A172 (cell line): ENCODE results near the gene SAYSD1. TPM values are rescaled to one million over a fixed set of nuclear protein-coding genes. Genes with fewer than 3 reads are reported as not detected.

Experiments used
- DNase-seq: peaks from one replicate; pipeline ENCODE4 v3.0.0-alpha.2; 2015; ENCODE audit warnings: low spot score
- total RNA-seq: library from RNA; depleted of rRNA; stranded (reverse); fragments of >200 nt; shearing (Covaris generic); gene quantifications from 2 replicates; pipeline ENCODE4 v1.2.3, GENCODE V29; 2014

SAYSD1 gene
- total RNA-seq, 1 experiment from 2014 or later, result 7.4 TPM

DNA sequence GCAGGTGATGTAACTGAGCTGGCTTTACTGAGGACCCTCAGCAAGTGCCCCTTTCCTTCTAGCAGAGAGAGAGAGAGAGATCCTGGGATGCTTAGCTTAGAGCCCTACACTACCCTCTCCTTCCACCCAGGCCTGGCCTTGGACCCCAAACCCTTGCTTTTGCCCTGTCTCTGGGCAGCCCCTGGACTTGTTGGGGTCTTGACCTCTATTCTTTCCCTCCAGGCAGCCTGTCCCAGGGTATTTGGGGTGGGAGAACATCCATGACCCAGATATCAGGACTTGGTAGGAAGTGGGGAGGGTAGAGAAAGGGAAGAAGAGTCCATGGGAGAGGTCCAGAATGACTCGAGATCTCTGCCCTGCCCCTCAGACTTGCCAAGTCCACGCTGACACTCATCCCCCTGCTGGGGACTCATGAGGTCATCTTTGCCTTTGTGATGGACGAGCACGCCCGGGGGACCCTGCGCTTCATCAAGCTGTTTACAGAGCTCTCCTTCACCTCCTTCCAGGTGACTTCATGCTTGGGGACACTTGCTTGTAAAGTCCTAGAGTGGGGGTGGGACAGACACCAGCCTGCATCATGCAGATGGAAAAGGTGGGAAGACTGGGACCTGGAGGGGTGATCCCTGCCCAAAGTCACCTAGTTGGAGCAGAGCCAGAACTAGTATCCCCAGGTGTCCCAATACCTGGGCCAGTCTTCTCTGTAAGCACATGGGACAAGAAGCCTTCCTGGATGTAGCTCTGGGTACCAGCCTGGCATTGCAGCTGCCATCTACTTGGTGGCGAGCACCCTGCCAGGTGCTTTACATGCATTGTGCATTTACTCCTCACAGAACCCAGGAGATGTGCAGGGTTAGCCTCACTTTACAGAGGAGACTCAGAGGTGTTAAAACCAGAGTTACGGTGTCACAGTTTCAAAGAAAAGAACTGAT is 35.5 kb downstream of the SAYSD1 start:
- DNase-seq, result no peak

DNA sequence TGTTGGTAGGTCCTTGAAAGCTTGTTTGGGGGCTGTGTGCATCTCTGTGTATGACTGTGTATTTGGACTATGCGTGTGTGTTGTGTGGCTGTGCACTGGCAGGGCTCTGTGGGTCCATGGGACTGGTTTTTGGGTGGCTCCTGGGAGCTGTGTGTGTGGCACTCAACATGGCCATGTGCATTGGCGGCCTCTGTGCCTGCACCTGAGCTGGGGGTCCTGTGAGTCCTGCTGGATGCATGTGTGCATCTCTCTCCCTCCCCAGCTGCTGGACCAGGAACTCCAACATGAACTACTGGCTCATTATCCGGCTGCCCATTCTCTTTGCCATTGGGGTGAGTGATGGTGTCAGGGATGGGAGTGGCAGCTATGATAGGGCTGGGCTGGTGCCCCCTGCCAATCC is 36.3 kb downstream of the SAYSD1 start:
- no peak for DNase-seq

DNA sequence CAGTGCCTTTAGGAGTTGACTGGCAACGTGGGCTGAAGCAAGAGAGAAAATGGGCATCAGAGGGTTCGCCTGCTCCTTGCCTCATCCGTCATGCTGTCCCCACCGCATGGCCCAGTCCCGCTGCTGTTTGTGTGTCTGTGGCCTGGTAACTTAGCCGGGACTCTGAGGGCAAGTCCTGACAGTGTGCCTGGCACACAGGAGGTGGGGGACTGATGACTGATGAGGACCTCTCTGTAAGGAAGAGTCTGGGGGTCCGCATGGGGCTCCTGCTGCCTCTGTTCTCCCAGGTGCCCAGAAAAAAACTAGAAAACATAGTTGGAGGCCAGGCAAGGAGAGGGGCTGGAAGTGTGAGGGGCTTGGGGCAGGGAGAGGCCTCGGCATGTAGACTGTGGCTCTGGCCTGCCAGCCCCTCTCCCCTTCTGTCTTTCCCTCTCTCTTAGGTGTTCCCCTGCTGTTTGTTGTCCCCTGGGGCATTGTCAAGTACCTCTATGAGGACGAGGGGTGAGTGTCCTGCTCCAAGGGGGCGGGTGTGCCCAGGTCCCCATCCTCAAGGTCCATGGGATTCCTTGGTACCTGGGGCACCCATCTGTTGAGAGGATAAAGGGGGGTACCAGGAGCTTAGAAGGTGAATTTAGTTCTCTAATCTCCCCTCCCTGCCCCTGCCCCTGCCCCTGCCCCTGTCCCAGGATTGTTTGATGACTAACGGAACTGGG is 36.9 kb downstream of the SAYSD1 start:
- DNase-seq, result no peak

DNA sequence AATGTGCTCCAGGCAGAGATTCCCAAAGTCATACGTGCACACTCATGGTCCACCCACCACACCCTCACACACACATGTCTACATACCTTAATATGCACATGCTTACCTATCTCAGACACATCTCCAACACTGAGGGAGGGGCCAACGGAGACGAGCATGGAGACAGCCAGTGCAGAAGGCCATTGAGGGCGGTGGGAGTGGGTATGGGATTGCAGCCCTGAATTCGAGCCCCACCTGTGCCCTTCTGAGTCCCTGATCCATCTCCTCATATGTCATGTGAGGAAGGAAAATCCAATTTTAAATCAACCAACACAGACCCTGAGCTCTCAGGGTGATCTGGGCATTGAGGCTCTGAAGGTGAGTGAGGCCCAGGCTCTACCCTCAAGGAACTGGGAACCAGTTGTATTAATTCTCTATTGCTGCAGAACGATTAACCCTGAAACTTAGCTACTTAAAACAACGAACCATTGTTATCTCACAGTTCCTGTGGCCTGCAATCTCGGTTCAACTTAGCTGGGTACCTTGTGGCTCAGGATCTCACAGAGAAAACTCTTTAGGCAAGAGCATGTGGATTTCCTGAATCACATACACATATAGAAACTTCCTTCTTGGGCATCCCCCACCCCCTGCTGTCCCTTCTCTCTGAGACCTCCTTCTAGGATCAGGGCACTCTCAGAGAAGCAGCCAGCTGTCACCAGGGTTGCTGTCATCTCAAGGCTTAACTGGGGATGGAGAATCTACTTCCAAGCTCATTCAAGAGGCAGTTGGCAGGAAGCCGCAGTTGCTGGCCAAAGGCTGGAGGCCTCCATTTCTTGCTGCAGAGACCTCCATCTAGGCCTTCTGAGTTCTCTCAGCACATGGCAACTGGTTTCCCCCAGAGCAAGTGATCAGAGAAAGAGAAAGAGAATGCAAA is 38.1 kb downstream of the SAYSD1 start:
- DNase-seq, result no peak

DNA sequence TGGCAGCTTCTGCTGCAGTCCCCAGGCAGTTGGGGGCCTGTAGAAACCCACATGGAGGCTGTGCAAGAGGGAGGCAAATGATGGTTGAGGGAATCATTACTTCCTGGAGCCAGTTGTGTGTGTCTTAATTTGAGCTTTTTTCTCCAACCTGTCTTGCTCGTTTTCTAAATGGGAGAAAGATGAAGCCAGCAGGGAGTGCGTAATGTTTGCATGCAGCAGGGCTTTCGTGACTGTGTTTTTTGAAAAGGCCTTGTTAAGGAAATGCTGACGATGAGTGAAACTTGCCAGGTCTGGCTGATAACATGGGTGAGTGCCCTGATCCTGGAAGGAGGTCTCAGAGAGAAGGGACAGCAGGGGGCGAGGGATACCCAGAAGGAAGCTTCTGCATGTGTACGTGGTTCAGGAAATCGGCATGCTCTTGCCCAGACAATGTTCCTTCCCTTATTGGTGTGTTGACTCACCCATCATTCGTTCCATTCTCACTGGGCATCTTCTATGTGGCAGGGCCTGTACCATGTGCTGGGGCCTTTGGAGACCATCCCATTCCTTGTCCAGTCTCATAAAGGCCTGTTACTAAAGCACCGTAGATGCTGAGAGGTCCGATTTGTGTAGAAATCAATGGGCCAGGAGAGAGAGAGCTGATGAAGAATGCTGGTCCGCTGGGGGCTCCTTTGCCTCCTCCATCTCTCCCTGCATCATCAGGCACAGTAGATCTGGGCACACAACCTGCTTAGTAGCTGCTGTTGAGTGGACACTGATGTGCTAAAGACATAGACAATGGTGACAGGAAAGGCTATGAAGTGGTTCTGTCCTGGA is 39.0 kb downstream of the SAYSD1 start:
- DNase-seq, result no peak

DNA sequence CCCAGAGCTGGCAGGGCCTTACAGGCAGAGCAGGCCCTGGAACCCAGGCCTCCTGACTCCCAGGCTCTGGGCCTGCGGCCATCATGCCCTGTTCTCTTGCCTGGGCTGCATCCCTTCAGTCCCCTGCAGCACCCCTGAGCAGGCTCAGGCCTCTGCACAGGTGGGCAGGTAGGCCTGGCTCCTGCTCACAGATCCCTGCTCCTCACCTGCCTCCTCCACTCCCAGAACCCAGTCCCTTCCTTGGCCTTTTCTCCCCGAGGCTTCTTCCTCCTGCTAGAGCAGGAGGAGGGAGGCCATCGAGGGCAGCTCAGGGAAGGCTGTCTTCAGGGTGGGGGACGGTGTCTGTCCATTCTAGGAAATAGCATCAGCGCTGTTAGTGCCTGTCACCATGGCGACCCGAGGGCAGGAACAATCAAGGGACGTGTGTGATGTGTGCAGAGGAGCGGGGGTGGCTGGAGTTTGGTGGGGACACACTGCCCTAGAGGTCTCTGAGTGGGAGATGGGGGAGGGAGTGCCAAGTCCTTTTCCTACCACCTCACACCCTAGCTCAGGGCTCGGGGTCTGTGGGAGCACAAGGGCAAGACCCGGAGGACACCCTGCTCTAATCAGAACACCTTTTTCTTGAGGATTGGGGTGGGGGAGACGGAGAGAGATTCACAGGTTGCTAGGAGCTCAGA is 39.8 kb downstream of the SAYSD1 start:
- no peak for DNase-seq

DNA sequence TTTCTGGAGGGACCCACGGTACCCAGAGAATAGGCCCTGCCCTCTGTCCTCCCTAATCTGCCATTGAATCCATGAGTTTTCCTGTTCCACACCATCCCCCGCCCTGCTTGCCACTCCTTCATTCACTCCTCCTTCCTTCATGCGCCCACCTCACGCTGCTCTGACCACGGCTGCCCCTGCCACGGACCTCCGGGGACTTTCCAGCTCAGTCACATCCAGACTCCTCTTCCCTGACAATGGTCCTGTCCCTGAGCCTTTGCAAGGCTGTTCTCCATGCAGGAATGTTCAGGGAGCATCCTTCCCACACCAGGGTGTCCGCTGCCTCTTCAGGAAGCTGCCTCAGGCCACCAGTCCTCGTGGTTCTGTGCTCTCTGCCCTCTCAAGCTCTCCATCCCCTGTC is 40.5 kb downstream of the SAYSD1 start:
- DNase-seq, result no peak

DNA sequence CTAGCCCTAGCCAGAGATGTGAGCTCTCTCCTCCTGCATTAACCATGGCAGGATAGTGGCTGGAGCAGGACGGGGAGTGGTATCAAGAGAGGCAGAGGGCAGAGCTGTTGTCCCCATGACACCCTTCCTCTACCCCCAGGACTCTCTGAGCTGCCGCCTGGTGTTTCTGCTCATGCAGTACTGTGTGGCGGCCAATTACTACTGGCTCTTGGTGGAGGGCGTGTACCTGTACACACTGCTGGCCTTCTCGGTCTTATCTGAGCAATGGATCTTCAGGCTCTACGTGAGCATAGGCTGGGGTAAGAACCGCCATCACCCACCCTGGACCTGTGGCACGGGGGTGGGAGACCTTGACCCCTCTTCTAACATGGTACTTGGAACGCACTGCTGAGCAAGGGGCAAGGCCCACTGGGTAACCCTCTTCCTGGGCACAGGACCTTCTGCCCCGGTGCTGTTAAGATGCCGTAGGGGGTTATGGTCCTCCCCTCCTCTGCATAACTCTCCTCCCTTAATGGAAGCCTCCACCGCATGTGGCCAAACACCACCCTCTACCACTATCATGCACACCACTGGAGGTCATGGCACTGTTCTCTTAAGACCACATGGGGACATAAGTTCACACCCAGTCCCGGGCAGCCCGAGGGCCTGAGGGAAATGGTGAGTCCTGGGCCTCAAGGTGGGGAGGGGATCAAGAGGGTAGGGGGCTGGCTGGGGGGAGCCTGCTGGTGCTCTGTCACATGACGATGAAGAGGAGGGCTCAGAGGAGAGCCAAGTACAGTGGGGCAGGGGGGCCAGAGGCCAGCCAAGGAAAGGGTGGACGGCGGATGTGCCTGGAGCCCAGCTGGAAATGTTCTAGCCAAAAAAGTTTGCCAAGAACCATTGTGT is 41.3 kb downstream of the SAYSD1 start:
- DNase-seq, result no peak

DNA sequence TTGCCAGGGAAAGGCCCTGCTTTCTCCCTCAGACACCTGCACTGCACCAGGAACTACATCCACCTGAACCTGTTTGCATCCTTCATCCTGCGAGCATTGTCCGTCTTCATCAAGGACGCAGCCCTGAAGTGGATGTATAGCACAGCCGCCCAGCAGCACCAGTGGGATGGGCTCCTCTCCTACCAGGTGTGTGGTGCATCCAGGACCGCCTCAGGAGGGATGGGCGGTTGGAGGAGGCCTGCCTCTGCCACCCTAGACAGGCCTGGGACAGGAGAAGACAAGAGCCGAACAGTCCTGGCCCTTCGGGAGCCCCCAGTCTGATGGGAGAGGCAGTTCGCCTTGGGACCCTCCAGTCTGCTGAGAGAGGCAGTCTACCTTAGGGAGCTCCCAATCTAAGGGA is 42.2 kb downstream of the SAYSD1 start:
- DNase-seq, result no peak

DNA sequence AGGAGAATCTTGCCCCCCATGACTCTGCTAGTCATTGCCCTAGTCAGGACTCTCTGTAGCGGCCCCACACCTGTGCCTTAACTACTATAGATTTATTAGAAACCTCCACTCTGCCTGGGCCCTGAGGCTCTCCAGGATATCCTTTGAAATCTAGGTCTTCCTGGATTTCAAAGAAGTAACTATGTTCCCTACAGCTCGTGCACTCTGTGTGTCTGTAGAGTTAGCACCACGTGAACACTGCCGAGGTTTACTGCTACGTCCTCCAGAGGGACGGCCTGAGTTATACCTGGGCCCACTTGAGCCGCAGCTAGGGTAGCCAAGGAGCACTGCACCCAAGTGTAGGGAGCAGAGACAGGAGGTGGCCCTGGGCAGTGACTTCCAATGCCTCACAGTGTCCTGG is 46.6 kb downstream of the SAYSD1 start:
- no peak for DNase-seq

DNA sequence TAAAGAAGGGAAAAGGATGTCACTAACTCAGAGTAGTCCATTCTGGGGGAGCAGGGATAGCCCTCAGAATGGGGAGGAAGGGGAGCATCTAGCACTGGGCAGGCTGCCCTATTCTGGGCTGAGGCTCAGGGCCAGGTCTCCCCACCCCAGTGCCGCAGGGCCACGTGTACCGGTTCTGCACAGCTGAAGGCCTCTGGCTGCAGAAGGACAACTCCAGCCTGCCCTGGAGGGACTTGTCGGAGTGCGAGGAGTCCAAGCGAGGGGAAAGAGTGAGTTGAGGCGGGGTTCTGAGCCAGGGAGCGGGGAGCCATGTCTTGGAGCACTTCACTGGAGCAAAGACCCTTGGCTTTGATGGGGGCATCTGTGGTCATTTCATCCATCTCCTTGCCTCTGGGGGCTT is 49.4 kb downstream of the SAYSD1 start:
- DNase-seq, result no peak

DNA sequence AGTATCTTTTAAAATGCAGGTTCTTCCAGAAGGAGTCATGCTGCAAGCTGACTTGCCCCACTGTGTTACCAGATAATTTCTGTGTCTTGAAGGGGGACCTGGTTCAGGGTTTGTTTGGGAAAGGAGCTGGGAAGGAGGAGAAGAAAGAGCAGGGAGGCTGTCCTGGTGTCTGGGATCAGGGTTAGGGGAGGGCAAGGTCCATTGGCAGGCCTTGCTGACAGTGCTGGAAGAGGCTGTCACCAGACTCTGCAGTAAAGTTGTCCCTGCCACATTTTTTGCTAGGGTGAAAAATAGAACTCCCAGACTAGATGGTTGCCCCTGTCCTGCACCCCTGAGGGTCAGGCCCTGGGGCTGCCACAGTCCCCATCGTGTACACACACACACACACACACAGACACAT is 51.5 kb downstream of the SAYSD1 start:
- no peak for DNase-seq

DNA sequence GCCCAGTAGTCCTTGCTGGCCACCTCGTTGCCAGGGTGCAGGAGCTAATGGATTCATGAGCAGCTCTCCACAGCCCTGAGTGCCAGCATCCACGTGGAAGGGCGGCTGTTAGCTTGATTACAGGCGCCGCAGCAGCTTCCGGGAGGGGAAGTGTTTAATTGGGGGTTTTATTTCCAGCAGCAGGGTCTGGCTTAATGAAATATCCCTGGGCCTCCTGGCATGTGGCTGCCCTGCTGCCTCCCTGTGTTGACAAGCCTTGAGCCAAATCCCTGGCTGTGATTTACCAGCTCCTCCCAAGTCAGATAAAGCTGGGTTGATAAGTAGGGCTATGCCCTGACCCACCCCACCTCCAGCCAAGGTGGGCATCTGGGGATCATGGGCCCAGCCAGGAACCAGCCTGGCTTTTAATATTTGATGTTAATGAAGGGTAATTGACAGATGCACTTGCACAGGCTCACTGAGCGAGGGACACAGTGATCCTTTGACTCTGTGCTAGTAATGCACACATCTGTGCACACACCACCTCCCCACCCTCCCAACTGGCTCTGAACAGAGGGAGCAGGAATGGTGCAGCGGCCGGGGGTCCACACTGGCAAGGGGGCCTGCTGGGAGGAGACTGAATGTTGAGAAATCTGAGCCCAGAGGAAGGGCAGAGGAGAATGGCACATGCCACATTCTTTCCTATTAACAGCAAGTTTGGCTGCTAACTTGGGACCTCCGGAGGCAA is 52.8 kb downstream of the SAYSD1 start:
- DNase-seq, result no peak

DNA sequence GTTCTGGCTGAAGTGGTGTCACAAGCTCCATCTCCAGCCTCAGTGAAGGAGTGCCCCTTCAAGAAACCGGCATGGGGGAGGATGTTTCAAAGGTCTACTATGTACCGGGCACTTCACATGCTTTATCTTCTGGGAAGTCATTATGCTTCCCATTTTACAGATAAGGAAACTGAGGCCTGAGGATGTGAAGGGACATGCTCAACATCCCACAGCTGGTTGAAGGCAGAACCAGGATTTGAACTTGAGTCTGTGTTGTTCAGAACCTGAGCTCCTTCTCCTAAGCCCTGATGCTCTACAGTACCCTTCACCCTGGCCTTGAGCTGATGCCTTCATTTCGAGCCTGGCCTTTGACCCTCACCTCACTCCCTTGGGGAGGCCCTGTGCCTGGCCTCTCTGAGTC is 53.4 kb downstream of the SAYSD1 start:
- DNase-seq, result no peak

DNA sequence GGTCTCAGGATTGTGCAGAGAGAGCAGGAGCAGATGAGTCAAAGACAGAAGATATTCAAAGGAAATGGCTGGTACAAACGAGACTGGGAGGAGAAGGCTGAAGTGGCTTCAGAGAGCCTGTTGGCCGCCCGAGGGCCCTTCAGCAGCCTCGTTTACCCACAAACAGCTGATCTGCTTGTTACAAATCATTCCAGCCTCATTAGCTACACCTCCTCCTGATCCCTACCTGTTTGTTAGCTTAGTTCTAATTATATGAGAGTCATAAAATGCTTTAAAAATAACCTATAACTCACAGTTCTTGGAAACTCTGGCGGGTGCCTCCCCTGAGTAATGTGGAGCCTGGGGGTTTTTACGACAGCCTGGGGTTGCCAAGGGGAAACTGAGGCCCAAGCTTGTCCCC is 53.8 kb downstream of the SAYSD1 start:
- DNase-seq, result no peak

DNA sequence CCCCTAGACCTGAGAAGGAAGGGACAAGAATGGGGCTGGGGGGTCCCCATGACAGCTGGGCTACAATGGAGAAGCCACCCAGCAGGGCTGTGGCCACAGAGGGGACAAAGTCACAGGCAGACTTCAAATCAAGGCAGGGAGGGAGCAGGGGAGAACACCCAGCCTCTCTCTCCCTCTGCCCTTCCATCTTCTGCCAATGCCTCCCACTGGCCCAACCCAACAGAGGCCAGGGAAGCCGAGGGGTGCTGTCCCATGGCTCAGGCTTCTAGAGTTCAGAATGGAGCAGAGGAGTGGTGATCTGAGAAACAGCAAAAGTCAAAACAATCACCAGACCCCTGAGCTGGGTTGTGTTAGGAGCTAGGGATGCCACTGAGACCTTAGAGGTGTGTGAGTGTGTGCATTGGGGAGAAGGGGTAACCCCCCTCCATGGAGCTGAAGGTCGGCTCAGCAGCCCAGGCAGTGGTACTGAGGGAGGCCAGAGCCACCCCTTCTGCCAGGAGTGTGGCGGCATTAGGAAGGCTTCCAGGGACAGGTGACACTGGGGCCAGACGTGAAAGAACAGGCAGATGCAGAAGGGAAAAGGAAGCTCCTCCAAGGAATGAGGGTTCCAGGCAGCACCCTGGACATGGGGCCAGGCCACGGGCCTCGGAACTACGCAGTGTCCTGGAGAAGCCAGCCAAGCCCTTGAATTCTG is 54.4 kb downstream of the SAYSD1 start:
- no peak for DNase-seq

DNA sequence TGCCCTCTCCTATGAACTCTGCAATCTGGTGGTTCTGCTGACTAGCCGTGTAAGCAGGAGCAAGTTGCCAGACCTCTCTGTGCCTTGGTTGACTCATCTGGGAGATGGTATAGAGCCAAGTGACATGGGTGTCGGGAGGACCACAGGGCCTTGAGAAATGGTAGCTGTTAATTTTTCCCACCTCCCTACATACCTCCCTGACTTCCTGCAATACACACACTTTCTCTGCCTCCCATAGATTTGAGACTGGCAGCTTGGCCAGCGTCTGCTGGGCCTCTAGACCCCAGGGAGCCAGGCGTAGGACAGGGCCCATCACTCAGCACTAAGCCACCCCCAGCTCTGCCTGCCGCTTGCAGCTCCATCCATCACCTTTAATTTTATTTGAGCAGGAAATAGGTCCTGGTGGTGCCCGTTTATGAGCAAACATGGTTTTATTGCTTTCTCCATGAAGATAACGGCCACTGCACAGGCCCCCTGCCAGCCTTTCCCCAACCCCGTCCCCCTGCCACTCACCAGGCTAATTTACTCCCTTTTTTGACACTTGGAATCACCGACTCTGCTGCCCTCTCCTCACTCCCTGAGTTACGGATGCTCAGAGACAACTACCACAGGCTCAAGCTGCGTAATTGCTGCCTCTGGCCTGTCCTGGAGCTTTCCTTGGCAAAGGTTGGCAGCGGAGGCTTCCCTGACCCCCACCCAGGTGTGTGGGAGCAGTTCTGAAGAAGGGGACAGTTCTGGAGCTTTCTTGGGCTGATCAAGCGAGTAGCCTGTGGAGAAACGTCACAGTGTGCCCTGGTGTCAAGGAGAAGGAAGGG is 55.3 kb downstream of the SAYSD1 start:
- DNase-seq, result no peak
